ENCODE results near the gene LHPP.
"Not testable (repeated sequence)": the region's sequence is repeated elsewhere in the genome, so short reads cannot be mapped to it uniquely, and the experiment has no call there.

DNA sequence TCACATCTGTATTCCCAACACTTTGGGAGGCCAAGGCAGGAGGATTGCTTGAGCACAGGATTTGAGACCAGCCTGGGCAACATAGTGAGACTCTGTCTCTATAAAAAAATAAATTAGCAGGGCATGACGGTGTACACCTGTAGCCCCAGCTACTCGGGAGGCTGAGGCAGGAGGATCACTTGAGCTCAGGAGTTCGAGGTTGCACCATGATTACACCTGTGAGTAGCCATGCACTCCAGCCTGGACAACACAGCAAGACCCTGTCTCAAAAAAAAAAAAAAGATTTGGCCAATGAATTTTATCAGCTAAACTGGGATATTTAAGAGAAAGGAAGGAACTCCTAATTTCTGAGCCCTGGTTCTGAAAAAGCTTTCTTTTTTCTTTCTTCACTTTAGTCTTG lies 87.5 kb downstream of the LHPP start:
- not testable (repeated sequence) for TF ChIP-seq EZH2 (IDR thresholded peaks at IDR 0.05; ENCODE audit: insufficient read depth, poor library complexity, severe bottlenecking); EZH2phosphoT487 (IDR thresholded peaks at IDR 0.05; ENCODE audit: insufficient read depth, low read depth)

Data from GM23248 (cell line).